Activated CD8-positive, alpha-beta memory T cell treated with anti-CD3 and anti-CD28 coated beads, Interleukin-2, amount 50 U/mL, for 1 hour (primary cell): ENCODE measurements around the gene GABRA4.

Experiments
- DNase-seq: peaks from one replicate; pipeline ENCODE4 v3.0.0-alpha.2; 2020; ENCODE audit errors: extremely low read depth

Gene GABRA4

GRCh38 chr4:46927201-46927600 lies 66.2 kb downstream of the GABRA4 start:
- DNase-seq = no peak

DNA sequence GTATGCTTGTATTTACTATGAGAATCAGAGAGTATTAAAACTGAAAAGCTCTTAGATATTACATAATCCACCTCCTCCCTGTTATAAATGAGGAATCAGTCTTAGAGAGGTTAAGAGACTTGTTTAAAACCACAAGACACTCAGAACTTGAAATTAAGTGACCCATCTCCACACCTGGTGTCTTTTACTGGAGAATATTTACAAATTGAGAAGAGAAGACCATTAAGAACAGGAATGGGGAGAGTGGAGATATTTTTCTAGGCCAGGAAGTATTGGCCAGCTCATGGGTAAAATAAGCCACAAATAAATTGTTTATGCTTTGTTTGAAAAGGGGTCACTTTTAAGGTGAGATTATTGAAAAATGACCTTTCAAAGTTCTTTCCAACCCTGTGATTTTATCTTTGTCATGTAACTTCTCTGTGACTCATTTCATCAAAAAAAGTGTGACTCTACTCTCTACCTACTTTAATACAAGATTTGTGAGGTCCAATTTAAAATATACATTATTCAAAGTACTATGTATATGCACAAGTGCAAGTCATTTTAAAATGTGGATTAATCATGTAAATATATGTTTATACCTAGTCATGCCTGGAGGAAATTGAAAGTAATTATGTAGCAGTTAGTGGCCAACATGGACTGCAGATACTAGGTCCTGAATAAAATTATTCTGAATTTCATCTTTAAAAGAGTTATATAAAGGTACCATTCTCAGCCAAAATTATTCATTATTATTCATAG lies 68.4 kb downstream of the GABRA4 start:
- DNase-seq = no peak

GRCh38 chr4:46922205-46922604 lies 71.2 kb downstream of the GABRA4 start:
- no peak for DNase-seq

DNA sequence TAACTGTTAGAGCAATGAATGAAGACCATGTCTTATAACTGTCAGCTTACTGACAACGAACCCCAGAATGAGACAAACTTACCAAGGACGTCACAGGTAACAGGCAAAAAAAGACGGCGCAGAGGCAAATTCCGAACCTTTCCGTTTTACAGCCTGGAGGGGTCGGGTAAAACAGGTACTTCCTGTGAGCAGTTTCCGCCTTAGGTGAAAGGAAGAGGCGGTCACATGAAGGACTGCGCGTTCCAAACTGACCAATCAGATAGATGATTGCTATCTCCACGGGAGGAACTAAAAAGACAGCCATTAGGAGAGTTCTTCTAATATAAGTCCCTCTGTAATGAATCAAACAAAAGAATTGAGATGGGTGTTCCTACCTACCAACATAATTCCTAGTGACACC lies 84.3 kb downstream of the GABRA4 start, which contains the start of gene COX7B2:
COX7B2 (minus strand) TSS at position 168 of the 400 bp plus-strand sequence. CDS start 174,053 bp downstream, outside the sequence.
- DNase-seq = no peak

- DNase-seq = no peak
Measured at GRCh38 chr4:46908148-46908547, 85.2 kb downstream of the GABRA4 start.

- DNase-seq = no peak
Measured at GRCh38 chr4:46900082-46900481, 93.3 kb downstream of the GABRA4 start.

GRCh38 chr4:46894826-46895225 lies 98.6 kb downstream of the GABRA4 start:
- DNase-seq = no peak

DNA sequence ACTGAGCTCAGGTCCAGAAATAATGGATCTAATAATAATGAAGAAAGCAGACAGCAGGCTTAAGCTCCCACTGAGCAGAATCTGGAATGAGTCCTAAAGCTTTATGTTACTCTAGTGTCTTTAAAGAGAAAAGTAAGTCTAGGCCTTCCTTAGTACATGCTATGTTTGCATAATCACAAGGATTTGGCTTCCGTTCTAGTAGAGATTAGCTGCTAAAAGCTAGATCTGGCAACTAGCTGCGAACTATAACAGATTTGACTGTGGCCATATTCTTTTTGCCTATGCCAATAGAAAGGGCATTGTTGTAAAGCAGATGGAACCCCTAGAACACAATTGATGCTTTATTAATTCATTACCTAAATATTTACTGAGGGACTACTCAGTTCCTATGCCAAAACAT lies 103.3 kb downstream of the GABRA4 start:
- DNase-seq = no peak

DNA sequence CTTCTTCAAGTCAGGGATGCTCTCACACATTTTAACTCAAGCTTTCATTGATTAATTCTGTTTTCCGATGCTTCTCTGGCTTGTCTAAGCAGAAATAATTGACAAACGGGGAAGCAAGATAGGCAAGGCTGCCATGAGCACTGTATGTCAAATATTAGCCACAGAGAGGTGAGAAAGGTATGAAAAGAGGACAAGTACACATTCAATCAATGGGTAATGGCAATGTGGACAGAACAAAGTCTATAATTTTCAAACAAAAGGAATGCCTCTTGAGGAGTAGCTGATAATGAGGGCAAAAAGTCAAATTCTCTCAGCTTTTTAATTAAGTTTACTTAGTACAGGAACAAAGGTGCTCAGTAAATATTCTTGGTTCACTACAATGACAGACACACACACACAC lies 104.0 kb downstream of the GABRA4 start:
- DNase-seq = no peak

GRCh38 chr4:46886711-46887110 lies 106.7 kb downstream of the GABRA4 start:
- DNase-seq = no peak

GRCh38 chr4:46878641-46879040 lies 114.7 kb downstream of the GABRA4 start:
- no peak for DNase-seq

DNA sequence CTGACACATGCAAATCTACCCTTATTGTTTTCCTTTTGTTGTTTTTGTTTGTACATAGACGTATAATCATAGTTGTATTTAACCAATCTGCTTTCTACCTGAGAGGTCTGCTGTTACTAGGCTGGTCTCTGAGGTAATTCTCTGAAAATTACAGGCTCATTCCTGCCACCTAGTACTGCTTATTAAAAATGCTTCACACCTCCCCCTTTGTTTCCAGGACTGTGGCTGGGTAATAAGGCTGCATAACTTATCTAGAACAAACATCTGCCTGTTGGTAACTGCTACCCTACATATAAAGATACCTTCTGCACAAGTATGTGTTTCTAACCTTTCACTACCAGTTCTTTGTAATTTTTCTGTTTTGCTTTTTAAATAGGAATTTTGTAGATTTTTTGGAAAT lies 118.6 kb downstream of the GABRA4 start:
- DNase-seq = no peak

- no peak for DNase-seq
Measured at GRCh38 chr4:46870411-46870810, 123.0 kb downstream of the GABRA4 start.
